Sigmoid colon (tissue), 4 donors: ENCODE data around the gene SLC2A13.

ENCODE experiments used
- CTCF ChIP-seq, 4 experiments: fragments of 450-650 bp in 3 of 4; fragments of 200-600 bp in 1 of 4; IDR thresholded peaks; one replicate each; pipeline ENCODE4 v1.5.1; 2016 to 2019; ENCODE audit warnings: antibody characterized with exemption in 4 of 4, mild to moderate bottlenecking in 3 of 4, moderate library complexity in 2 of 4
- POLR2A ChIP-seq, 2 donors: fragments of 450-650 bp; IDR thresholded peaks; one replicate each; pipeline ENCODE4 v1.6.1; 2016; ENCODE audit warnings: antibody characterized with exemption in 2 of 2, mild to moderate bottlenecking in 2 of 2, moderate library complexity in 2 of 2
- POLR2AphosphoS5 ChIP-seq, 4 donors: sonication (generic); formaldehyde crosslinking; IDR thresholded peaks; one replicate each; pipeline ENCODE4 v1.6.1; 2017; ENCODE audit warnings: antibody characterized with exemption in 4 of 4

GRCh38 chr12:40093512-40093911 is 12.4 kb downstream of the SLC2A13 start:
- TF ChIP-seq POLR2A (IDR thresholded peaks at IDR 0.05), result no peak
- no peak for TF ChIP-seq CTCF (IDR thresholded peaks at IDR 0.05)
- TF ChIP-seq POLR2AphosphoS5 (IDR thresholded peaks at IDR 0.05), result no peak
